Brain pericyte (primary cell): Measurements from ENCODE around the gene MTF1.

Experiments used
- DNase-seq: peaks from one replicate; pipeline ENCODE4 v3.0.0-alpha.2; 2012; ENCODE audit warnings: low read depth, low spot score

Gene MTF1

DNA sequence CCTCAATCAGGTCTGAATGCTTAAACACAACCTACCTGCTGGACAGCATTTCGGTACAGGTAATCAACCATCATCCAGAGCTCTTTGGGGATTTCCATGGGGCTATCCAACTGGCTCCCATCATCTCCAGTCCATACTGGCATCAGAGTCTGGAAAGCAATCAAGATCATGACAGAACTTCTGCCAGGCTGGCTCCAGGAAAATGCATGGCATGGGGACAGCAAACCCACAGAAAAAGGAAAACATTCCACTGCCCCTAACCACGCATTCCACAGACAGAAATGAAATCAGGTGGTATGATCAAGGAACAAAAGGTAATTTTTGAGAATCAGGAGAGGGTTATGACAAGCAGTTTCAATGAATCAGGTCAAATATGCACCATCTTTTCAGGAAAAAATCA is 9.1 kb upstream of the MTF1 start:
- no peak for DNase-seq

- DNase-seq = no peak
Measured at GRCh38 chr1:37867784-37868183, 8.4 kb upstream of the MTF1 start.

GRCh38 chr1:37866491-37866890 is 7.1 kb upstream of the MTF1 start:
- no peak for DNase-seq

GRCh38 chr1:37865348-37866120 is 6.1 kb upstream of the MTF1 start:
- no peak for DNase-seq

GRCh38 chr1:37862330-37862729 is 2.9 kb upstream of the MTF1 start:
- no peak for DNase-seq

- no peak for DNase-seq
Measured at GRCh38 chr1:37861151-37861550, 1.8 kb upstream of the MTF1 start.

DNA sequence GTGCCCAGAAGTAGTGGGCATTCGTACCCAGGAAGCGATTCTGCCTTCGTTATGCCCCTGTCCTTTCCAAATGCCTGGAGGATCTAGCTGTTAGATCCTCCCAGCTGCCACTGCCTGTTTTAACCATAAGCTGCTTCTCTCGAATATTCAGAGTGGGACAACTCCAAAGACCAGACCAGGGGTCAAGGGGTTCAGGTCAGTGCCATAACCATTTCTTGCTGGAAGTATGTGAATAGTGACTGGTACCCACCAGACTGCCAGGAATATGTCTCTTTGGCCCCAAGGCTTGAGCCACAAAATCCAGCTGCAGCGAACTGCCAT is 914 bp upstream of the MTF1 start:
- DNase-seq = no peak

DNA sequence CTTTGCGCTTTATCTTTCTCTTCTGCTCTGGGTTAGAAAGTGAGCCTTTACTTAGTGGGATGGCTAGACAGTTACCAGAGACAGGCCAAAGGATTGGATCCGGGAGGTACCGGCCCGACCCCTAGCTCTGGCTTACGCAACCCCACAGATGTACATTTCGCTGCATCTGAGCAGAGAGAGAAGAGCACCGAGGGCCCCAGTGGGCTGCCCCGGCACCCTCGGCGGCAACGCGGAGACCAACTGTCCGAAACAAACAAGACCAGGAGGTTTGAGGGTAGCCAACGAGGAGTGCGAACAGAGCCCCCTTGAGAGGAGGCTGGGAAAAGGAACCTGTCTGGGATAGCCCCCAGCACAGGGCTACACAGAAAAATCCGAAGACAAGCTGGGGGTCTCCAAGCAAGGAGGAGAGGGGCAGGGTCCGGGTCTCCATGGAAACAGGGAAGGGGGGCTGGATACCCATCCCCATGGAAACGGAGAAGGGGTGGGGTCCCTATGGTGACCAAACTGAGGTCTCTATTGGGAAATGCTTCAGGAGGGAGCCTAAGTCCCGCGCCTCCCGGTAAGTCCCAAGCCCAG is 373 bp downstream of the MTF1 start:
- no peak for DNase-seq

GRCh38 chr1:37854406-37854805 is 5.0 kb downstream of the MTF1 start:
- DNase-seq = no peak

DNA sequence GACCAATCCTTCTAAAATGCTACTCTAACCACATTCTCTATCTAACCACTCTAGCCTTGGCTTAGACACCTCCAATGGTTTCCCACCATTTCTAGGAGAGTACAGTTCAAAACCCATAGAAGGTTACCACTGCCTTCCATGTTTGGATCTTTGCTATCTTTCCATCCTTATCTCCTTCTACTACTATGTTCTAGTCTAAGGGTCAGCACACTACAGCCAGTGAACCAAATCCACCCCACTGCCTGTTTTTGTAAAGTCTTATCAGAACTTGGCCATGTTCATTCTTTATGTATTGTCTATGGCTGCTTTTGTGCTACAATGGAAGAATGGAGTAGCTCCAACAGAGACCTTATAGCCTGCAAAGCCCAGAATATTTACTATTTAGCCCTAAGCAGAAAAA is 6.2 kb downstream of the MTF1 start:
- no peak for DNase-seq

DNA sequence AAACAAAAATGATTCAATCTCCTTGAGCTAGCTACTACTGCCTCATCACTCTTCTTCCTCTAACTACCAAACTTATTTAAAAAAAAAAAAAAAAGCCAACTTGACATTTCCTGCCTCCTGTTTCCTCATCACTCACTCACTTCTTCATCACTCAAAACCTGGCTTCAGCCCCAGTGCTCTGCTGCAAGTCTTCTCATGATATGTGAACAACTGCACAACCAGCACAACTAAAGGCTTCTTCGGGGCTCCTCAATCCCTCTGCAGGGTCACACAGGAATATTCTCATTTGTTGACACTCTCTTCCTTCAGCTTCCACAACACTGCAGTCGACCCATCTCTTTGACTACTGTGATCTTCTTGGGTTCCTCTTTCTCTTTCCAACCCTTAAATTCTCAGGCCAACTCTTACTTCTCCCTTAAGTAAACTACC is 7.6 kb downstream of the MTF1 start:
- no peak for DNase-seq

- no peak for DNase-seq
Measured at GRCh38 chr1:37851262-37851661, 8.1 kb downstream of the MTF1 start.

- no peak for DNase-seq
Measured at GRCh38 chr1:37850352-37850955, 8.9 kb downstream of the MTF1 start.

- DNase-seq = no peak
Measured at GRCh38 chr1:37849480-37849879, 9.9 kb downstream of the MTF1 start.

GRCh38 chr1:37846647-37847339 is 12.6 kb downstream of the MTF1 start:
- no peak for DNase-seq

GRCh38 chr1:37845786-37846185 is 13.6 kb downstream of the MTF1 start:
- DNase-seq = no peak

- no peak for DNase-seq
Measured at GRCh38 chr1:37845049-37845646, 14.2 kb downstream of the MTF1 start.

GRCh38 chr1:37844536-37844935 is 14.9 kb downstream of the MTF1 start:
- no peak for DNase-seq

GRCh38 chr1:37841652-37842051 is 17.7 kb downstream of the MTF1 start:
- no peak for DNase-seq

DNA sequence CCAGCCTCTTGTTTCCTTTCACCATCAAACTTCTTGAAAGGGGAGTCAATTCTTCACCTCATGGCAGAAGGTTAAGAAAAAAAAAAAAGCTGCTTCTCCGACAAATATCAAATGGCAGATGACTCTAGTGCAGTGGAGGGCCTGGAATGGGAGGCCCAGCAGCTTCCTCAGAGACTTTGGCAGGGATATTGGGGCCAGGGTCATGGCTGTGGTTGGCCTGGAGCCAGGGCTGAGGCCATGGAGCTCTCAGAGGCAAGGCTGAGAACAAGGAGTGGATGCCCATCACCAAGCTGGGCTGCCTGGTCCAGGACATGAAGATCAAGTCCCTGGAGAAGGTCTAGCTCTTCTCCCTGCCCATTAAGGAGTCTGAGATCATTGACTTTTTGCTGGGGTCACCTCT is 18.7 kb downstream of the MTF1 start:
- DNase-seq = no peak

DNA sequence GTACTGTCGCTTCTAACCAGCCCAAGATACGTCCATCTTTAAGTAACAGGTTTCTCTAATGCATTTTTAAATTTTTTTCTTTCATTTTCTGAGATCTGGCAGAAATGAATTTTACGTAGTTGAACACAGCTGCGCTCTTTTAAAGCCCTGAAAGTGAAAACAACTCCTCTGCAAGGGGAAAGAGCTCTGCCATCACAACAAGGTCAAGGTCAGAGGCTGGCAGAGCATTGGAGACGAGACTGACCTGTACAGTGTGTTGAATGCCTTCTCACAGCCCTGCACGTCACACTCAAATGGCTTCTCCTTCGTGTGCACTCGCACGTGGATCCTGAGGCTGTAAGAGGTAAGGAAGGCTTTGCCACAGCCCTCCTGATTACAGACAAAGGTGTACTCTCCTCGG is 19.7 kb downstream of the MTF1 start:
- no peak for DNase-seq

- no peak for DNase-seq
Measured at GRCh38 chr1:37836788-37837187, 22.6 kb downstream of the MTF1 start.
